NCI-H1436 treated with DMSO at 0.1 percent for 48 hours (cell line): ENCODE results near the gene BRD2.

Source experiments
- DNase-seq: peaks from one replicate; lab custom pipeline; 2025; lab: John Stamatoyannopoulos, UW

BRD2 gene

DNA sequence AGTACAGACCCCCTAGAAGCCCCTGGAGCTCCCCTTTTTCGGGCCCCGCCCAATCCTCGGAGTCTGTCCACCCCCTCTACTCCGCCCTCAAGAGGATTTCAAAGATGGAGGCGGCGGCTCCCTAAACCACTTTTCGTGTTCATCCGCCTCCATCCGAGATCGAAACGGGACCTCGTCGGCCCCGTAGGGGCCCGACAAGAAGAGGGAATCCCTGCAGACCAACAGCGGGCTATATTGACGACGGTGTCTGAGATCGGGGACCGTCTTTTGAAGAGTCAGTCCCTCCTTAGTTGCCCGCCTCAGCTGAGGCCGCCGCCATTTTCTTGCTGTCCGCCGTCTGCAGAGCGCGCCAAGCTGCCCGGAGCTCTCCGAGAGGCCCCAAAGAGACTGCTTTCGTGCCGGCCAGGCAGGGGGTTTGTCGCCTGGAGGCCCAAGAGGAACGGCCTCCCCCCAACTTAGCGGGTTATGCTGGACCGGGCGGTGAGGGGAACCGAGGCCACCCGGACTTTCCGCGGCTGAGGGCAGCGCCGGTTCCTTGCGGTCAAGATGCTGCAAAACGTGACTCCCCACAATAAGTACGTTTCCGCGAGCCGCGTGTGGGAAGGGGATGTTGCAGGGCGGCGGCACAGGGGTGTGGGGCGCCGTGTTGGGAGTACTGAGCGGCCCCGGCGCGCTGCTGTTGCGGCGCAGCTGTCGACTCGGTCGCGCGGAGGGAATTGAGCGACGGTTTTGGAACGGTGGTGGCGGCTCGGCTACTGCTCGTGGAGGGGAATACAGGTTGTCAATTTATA is 4.2 kb downstream of the BRD2 start:
- no peak for DNase-seq

DNA sequence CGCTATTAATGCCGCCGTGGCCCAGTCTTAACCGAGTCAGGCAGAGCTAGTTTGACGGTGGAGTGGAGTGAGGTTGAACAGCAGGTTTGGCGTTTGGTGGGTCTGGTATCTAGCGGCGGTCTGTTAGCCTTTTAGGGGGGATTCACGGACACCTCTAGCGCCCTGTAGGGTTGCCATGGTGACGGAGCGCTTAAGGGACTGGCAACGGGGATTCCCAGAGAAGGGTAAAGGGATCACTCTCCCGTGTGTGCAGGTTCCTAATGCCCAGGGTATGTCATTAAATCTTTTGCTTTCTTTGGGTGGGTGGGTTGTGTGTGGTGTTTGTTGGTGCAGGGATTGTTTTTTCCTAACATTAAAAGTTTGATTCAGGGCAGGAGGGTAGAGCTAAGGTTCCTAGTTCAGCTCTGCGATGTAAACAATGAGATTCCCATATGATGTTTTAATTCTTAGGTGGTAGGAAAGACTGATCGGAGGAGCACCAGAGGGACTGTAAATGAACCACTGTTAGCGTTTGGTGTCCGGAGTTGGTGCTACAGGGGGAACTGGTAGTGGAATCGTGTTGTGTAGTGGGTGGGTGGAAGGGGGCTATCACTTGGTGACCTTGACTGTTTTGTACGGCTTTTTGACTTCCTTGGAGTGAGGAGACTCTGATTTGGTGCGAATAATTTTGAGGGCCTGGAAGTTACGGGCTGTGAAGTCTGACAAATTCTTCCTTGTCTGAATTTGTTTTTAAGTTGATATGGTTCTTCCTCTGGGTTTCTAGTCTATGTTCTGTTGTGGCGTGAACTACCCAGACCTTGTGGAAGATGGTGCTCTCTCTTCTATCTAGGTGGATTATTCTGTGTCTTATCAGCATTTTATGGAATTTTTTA is 5.0 kb downstream of the BRD2 start:
- DNase-seq: no peak

DNA sequence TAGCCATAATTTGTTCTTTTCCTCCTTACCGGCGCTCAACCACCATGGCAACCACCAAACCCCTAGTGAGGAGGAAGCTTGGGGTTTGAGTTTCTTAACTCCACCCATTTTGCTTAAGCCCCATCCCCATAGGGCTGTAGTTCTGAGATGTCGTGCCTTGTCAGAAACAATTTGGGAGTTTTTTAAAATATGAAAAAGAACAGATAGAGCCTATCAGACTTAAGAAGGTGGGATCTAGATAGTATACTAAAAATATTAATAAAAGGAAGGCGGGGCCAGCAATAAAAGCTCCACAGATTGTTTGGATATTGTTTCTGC is 5.6 kb downstream of the BRD2 start:
- DNase-seq: no peak

DNA sequence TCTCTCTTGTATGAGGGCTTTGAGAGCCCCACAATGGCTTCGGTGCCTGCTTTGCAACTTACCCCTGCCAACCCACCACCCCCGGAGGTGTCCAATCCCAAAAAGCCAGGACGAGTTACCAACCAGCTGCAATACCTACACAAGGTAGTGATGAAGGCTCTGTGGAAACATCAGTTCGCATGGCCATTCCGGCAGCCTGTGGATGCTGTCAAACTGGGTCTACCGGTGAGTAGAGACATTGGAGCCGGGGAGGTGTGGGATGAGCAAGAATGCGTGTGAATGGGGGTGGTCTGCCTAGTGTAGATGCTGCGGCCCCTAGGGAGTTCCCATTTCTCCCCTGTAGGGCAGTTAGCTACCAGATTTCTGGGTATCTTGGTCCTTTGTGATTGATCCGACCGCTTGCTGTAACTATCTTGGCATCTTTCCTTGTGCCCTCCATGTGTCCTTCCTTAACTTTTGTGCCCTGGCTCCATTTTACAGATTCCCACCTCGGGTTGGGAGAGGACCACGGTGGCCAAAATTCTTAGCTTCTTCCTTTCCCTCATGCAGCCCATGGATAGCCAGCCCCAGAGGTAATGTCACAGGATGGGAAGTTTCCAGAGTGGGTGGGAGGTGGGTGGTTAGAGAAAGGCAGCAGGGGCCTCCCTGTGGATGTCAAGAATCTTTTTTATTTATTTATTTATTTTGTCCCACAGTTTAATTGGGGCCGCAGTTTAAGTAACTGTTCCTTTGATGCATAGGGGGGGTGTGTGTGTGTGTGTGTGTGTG is 6.3 kb downstream of the BRD2 start:
- DNase-seq: no peak

DNA sequence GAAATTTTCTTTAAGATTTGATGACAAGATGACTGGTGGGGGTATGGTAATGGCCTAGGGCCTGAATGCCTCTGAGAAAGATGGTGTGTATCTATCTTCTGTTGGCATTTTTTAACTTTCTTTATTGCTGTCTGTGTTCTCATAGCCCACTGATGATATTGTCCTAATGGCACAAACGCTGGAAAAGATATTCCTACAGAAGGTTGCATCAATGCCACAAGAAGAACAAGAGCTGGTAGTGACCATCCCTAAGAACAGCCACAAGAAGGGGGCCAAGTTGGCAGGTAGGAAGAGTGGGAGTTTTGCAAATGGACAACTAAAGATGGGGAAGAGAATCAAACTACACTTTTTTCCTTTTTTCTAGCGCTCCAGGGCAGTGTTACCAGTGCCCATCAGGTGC is 7.5 kb downstream of the BRD2 start:
- DNase-seq: no peak

DNA sequence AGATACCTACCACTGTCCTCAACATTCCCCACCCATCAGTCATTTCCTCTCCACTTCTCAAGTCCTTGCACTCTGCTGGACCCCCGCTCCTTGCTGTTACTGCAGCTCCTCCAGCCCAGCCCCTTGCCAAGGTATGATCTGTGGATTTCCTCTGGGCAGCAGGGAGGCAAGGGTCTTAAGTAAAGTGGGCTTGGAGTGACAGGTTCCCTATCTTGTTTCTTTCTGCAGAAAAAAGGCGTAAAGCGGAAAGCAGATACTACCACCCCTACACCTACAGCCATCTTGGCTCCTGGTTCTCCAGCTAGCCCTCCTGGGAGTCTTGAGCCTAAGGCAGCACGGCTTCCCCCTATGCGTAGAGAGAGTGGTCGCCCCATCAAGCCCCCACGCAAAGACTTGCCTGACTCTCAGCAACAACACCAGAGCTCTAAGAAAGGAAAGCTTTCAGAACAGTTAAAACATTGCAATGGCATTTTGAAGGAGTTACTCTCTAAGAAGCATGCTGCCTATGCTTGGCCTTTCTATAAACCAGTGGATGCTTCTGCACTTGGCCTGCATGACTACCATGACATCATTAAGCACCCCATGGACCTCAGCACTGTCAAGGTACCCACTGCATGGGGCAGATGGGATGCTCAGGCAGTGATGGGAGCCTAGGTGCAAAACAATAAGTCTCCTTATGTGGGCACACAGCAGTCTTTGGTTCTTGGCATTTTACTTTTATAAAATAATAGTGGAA is 8.1 kb downstream of the BRD2 start:
- DNase-seq: no peak

DNA sequence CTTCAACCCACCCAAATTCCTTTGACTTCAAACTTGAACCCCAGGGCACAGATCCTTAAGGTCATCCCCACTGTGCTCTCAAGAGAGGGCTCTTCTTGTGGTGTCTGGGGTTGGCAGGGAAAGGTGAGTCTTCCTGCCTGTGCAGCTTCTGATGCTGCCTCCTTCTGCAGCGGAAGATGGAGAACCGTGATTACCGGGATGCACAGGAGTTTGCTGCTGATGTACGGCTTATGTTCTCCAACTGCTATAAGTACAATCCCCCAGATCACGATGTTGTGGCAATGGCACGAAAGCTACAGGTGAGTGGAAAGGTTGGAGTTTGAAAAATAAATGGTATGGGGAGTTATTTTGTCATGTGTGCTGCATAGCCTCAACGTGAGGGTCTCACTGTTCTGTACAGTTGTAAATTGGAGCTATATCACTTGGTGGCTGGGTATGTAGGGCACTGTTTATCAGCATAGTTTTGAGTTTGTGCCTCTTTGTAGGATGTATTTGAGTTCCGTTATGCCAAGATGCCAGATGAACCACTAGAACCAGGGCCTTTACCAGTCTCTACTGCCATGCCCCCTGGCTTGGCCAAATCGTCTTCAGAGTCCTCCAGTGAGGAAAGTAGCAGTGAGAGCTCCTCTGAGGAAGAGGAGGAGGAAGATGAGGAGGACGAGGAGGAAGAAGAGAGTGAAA is 9.0 kb downstream of the BRD2 start:
- no peak for DNase-seq

DNA sequence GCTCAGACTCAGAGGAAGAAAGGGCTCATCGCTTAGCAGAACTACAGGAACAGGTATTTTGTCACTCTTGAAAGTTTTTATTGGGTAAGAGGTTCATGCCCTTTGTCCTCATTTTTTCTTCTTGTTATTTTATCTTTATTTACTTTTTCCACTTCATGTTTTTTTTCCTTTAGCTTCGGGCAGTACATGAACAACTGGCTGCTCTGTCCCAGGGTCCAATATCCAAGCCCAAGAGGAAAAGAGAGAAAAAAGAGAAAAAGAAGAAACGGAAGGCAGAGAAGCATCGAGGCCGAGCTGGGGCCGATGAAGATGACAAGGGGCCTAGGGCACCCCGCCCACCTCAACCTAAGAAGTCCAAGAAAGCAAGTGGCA is 9.5 kb downstream of the BRD2 start:
- DNase-seq: no peak

DNA sequence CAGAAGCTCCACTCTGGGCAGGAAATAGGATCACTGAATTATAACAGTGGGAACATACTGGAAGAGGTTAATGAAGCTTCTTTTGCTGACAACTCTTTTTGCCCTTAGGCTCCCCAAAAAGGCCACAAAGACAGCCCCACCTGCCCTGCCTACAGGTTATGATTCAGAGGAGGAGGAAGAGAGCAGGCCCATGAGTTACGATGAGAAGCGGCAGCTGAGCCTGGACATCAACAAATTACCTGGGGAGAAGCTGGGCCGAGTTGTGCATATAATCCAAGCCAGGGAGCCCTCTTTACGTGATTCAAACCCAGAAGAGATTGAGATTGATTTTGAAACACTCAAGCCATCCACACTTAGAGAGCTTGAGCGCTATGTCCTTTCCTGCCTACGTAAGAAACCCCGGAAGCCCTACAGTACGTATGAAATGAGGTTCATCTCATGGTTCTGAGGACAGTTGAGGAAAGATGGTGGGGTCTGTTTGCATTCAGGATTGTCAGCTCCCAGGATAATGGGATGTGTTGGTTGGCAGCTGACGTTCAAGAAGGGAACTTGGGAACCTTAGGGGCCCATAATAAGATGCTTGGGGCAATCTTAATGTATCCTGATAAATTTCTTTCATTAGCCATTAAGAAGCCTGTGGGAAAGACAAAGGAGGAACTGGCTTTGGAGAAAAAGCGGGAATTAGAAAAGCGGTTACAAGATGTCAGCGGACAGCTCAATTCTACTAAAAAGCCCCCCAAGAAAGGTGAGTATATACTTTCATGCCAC is 11.5 kb downstream of the BRD2 start:
- no peak for DNase-seq

DNA sequence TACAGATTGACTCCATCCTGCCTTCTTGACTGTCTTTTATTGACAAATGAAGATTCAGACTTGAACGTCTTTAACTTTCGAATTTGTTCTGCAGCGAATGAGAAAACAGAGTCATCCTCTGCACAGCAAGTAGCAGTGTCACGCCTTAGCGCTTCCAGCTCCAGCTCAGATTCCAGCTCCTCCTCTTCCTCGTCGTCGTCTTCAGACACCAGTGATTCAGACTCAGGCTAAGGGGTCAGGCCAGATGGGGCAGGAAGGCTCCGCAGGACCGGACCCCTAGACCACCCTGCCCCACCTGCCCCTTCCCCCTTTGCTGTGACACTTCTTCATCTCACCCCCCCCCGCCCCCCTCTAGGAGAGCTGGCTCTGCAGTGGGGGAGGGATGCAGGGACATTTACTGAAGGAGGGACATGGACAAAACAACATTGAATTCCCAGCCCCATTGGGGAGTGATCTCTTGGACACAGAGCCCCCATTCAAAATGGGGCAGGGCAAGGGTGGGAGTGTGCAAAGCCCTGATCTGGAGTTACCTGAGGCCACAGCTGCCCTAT is 12.2 kb downstream of the BRD2 start:
- DNase-seq: no peak

DNA sequence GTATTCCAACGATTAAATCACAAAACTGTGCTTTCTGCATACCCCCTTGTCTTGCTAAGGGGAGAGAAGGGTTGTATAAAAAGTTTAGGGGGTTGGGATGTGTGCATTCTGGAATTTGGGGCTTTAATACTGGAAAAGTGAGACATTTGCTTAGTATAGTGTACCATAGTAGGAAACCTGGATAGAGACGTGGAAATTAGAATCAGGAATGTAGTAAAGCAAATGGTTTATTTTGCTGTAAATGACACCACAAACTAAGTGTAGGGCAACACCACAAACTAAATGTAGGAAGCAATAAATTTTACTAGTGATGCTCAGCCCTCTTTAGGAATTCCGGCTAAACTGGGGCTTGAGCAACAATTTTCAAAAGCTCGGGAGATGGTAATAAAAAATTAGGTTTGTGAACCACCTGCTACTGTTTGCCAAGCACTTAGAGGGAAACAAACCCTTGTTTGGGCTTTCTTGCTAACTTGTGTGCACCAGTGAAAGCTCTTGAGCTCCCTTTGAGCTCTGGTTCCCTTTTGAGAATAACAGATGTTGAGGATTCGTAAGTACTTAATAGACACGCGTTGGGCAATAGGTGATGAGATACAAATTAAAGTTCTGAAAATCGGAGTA is 13.8 kb downstream of the BRD2 start:
- DNase-seq: no peak

DNA sequence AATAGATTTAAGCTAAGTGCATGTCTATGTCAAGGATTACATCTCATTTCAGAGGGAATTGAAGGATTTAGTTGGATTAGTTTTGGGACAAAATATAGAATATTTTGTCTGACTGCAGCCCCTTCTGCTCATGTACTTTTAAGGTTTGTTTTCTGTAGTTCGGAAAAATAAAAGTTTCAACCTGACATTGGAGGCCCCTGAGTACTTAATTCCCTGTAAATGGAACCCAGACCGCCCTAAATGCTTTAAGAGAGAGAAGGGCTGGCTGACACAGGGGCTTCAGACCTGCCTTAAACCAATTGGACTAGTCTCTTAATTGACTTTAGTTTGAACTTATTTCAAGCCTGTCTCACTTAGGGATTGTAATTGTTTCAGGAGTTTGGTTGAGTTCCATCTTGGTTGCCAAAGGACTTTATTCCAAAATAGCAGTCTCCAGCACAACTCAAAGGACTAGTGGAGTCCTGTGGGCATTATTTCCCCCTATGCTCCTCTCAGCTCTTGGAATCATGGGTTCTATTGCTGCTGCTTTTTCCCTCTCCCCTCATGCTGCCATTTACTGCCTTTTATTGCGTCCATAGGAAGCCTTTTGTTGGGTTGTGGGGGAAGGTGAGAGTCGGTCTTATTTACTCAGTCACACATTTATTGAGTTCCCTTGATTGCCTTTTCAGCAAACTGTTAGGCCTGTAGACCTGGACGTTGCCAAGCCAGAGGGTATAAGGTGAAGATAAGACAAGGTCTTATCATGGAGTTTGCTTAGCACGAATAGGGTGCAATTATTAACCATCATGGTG is 14.5 kb downstream of the BRD2 start:
- no peak for DNase-seq

DNA sequence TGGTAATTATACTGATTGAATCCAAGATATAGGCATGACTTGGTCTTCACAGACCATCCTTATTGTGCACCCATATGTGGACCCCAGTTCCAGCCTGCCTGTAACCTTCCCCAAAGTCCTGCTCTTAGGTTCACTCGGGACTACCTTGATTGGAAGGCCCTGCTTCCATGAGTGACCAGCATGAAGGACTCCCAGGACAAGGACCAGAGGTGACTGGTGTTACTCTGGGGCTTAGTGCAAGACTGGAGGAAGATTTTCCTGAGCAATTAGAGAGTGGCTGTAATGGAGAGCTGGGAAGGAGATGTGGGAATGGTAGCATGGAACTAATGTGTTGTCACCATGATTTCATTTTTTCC is 15.1 kb downstream of the BRD2 start:
- DNase-seq: no peak

DNA sequence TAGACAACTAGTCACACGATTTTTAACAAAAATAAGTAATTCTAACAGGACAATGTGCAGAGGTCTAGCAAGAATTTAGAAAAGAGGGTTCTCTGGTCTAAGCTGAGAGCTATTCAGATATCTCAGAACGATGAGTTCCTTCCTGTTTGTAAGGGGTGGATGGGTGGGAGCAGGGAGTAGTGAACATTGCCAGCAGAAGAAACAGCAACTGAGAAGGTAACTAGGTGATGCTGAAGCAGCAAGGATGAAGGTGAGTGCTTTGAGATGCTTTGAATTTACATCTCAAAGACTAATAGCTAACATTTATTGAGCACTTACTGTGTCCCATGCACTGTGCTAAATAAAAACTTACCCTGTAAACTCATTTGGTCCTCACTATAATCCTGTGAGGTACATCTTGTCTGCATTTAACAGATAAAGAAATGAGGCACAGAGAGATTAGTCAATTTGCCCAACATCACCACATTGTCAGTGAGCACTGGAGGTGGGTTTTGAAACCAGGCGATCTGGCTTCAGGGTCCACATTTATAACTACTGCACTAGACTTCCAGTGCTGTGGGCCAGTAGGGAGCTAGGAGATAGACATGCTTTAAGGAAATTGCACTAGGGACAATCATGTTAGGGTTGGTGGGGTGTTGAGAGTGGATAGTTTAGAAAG is 15.7 kb downstream of the BRD2 start:
- DNase-seq: no peak

DNA sequence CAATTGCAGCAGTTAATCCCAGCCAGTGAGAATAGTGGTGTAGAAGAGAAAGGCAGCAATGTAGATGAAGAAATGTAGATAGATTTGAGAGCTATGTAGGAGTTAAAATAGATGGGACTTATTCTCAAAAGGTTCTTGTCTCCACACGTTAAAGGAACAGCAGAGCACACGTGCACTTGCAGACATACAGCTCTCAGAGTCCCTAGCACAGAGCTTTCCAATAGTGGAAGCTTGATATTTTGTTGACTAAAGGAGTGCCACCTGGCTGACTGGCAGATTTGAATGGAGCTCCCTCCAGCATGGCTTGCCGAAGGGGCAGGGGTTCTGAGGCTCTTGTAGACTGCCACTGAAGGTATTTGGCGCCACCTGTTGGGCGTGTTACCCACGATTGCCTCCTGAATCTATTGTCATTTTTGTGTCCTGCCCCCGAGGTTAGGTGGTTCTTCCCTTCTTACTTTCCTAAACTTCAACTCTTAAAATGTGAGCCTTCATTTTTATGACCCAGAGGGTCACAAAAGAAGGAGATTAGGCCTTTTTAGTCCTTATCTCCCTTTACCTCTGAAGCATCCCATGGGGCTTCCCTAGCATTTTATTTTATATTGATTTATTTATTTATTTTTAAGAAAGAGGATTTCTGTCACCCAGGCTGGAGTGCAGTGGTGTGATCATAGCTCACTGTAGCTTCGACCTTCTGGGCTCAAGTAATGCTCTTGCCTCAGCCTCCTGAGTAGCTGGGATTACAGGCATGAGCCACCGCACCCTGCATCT is 16.4 kb downstream of the BRD2 start:
- DNase-seq: peak; percentile 77

DNA sequence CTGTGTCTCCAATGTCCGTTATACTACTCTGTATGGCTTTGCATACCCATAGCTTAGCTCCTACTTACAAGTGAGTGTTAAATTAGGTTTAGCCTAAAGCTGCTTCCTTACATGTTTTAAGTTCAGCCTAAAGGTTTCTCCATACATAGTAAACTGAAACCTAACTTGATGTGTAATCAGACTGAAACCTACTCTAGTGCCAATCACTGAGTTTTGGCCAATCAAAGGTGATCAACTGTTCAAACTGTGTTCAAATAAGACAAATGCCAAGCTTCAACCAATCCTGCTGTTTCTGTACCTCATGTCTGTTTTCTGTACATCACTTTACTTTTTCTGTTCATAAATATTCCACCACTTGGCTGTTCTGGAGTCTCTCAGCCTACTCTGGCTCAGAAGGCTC is 21.0 kb downstream of the BRD2 start:
- DNase-seq: no peak

DNA sequence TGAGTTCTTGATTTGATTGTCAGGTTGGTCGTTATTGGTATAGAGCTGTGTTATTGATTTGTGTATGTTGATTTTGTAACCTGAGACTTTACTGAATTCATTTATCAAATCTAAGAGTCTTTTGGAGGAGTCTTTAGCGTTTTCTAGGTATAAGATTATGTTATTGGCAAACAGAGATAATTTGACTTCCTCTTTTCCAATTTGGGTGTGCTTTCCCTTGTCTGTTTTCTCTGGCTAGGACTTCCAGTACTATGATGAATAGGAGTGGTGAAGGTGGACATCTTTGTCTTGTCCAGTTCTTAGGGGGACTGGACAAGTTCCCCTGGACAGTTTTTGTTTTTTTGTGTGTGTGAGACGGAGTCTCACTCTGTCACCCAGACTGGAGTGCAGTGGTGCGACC is 23.6 kb downstream of the BRD2 start:
- DNase-seq: no peak

DNA sequence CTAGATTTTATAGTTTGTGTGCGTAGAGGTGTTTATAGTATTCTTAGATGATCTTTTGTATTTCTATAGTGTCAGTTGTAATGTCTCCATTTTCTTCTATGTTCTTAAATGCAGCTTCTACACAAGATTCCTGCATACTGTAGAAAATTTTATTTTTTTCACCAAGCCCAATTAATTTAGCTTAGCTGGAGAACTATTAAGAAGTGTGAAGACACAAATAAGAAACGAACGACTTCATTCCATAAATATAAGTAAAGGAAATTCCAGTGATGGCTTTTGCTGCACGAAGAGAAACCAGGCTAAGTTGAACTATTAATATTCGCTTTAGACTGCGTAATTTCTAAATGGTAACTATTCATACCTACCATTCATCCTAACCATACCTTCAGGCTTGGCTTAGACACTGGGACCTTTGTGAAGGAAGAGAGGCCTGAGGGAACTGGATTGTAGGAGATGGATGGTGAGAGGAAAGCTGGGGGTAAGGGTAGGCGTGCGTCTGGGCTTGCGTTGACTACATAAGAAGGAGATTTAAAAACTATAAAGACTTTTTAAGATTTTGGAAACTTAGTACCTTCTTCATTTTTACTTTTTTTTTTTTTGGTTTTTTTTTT is 25.1 kb downstream of the BRD2 start:
- no peak for DNase-seq
